SK-N-SH (cell line): ENCODE results near the gene TOM1L2. TPM values are rescaled to one million over a fixed set of nuclear protein-coding genes. Genes with fewer than 3 reads are reported as not detected.
A peak's percentile ranks its signal among the peaks of the same experiment; 100 is the strongest.

Experiments used
- CTCF ChIA-PET: fragments of 300-600, 350-600 bp; formaldehyde crosslinking; extraction: SDS; loops from one replicate; lab custom pipeline; 2021; lab: Yijun Ruan, JAX
- POLR2A ChIA-PET: fragments of 350-600 bp; sonication (Branson Sonifier 250); formaldehyde crosslinking; extraction: SDS; loops from one replicate; lab custom pipeline; 2020; ENCODE audit warnings: antibody characterized with exemption, inconsistent platforms; lab: Yijun Ruan, JAX
- DNase-seq: peaks from one replicate; pipeline ENCODE4 v3.0.0; 2012
- H2AFZ ChIP-seq: fragments of 200-600 bp; sonication (generic); 2 replicates; pipeline ENCODE4 v1.8.1; 2016; ENCODE audit warnings: antibody characterized with exemption, mild to moderate bottlenecking, low read depth
- H3F3A ChIP-seq: fragments of 200-600 bp; sonication (generic); replicated peaks from 2 replicates; pipeline ENCODE3; 2016; ENCODE audit warnings: antibody characterized with exemption, mild to moderate bottlenecking; ENCODE audit not compliant: insufficient read depth
- H3K27ac ChIP-seq, 2 experiments: fragments of 200-500 bp in 1 of 2; fragments of 200-600 bp in 1 of 2; sonication (Bioruptor generic) in 1 of 2; sonication (generic), shearing (Covaris generic) in 1 of 2; 2 replicates each; pipeline versions ENCODE4 v1.5.1 to v1.6.1; 2014 to 2016; ENCODE audit warnings: low read depth in 2 of 2, inconsistent platforms in 1 of 2, low read length in 1 of 2, mild to moderate bottlenecking in 1 of 2, mixed read lengths in 1 of 2
- H3K27me3 ChIP-seq: fragments of 200-600 bp; sonication (generic), shearing (Covaris generic); 2 replicates; pipeline ENCODE4 v1.6.1; 2016; ENCODE audit warnings: mixed run types; ENCODE audit not compliant: insufficient read depth
- H3K36me3 ChIP-seq, 2 experiments: fragments of 200-500 bp in 1 of 2; fragments of 200-600 bp in 1 of 2; sonication (Bioruptor generic) in 1 of 2; sonication (generic) in 1 of 2; replicated peaks in 1 of 2; 2 replicates each; pipeline versions ENCODE3 to v1.5.1; 2014 to 2016; ENCODE audit warnings: low read length in 1 of 2, mild to moderate bottlenecking in 1 of 2; ENCODE audit not compliant: insufficient read depth in 2 of 2, control insufficient read depth in 1 of 2
- H3K4me1 ChIP-seq, 2 experiments: fragments of 200-500 bp in 1 of 2; fragments of 200-600 bp in 1 of 2; sonication (Bioruptor generic) in 1 of 2; sonication (generic), shearing (Covaris generic) in 1 of 2; 2 replicates each; pipeline versions ENCODE4 v1.5.1 to v1.6.1; 2014 to 2016; ENCODE audit warnings: low read depth in 1 of 2, low read length in 1 of 2, mixed run types in 1 of 2; ENCODE audit not compliant: insufficient read depth in 2 of 2, control insufficient read depth in 1 of 2
- H3K4me2 ChIP-seq: fragments of 200-600 bp; sonication (generic), shearing (Covaris generic); 2 replicates; pipeline ENCODE4 v1.6.1; 2017; ENCODE audit warnings: mixed run types
- H3K4me3 ChIP-seq, 2 experiments: fragments of 200-500 bp in 1 of 2; fragments of 200-600 bp in 1 of 2; sonication (Bioruptor generic) in 1 of 2; sonication (generic), shearing (Covaris generic) in 1 of 2; 2 replicates each; pipeline versions ENCODE4 v1.5.1 to v1.8.1; 2014 to 2016; ENCODE audit warnings: low read depth in 2 of 2, inconsistent platforms in 1 of 2, low read length in 1 of 2, mild to moderate bottlenecking in 1 of 2, mixed read lengths in 1 of 2, moderate library complexity in 1 of 2
- H3K79me2 ChIP-seq: fragments of 200-600 bp; sonication (generic); 2 replicates; pipeline ENCODE4 v1.8.1; 2017; ENCODE audit warnings: mild to moderate bottlenecking; ENCODE audit not compliant: insufficient read depth
- H3K9ac ChIP-seq: fragments of 200-600 bp; sonication (generic); 2 replicates; pipeline ENCODE4 v1.6.1; 2017; ENCODE audit warnings: mixed run types
- H3K9me2 ChIP-seq: fragments of 200-600 bp; sonication (generic); 2 replicates; pipeline ENCODE4 v1.6.1; 2017; ENCODE audit warnings: mixed run types
- H3K9me3 ChIP-seq: fragments of 200-600 bp; sonication (generic); 2 replicates; pipeline ENCODE4 v1.6.1; 2017; ENCODE audit warnings: mixed run types, mild to moderate bottlenecking, moderate library complexity
- H4K20me1 ChIP-seq: fragments of 200-600 bp; sonication (generic); 2 replicates; pipeline ENCODE4 v1.6.1; 2017; ENCODE audit warnings: mild to moderate bottlenecking, mixed run types; ENCODE audit not compliant: insufficient read depth
- CHD2 ChIP-seq: fragments of 150-350 bp; IDR thresholded peaks from 2 replicates; pipeline ENCODE4 v1.6.1; 2018; ENCODE audit warnings: low read length; ENCODE audit not compliant: partially characterized antibody
- ELF1 ChIP-seq: IDR thresholded peaks from 2 replicates; pipeline ENCODE4 v1.4.0; 2012
- EP300 ChIP-seq, 2 experiments: IDR thresholded peaks; 2 replicates each; pipeline versions ENCODE4 v1.4.0 to v1.6.1; 2012; ENCODE audit warnings: borderline replicate concordance in 1 of 2, low read depth in 1 of 2, low read length in 1 of 2
- EZH2phosphoT487 ChIP-seq: fragments of 200-600 bp; sonication (generic); IDR thresholded peaks from 2 replicates; pipeline ENCODE4 v1.6.1; 2017; ENCODE audit warnings: low read depth, mixed run types, mild to moderate bottlenecking, antibody characterized with exemption, moderate library complexity, borderline replicate concordance
- FOSL2 ChIP-seq: IDR thresholded peaks from 2 replicates; pipeline ENCODE4 v1.4.0; 2012; ENCODE audit warnings: low read depth, mild to moderate bottlenecking, moderate library complexity, borderline replicate concordance
- GABPA ChIP-seq: IDR thresholded peaks from 2 replicates; pipeline ENCODE4 v1.4.0; 2012; ENCODE audit warnings: low read depth, mild to moderate bottlenecking
- MAX ChIP-seq: IDR thresholded peaks from 2 replicates; pipeline ENCODE4 v1.4.0; 2012; ENCODE audit warnings: low read depth
- MEF2A ChIP-seq: IDR thresholded peaks from 2 replicates; pipeline ENCODE4 v1.4.0; 2012; ENCODE audit warnings: low read depth, borderline replicate concordance
- MXI1 ChIP-seq: IDR thresholded peaks from 2 replicates; pipeline ENCODE4 v1.6.1; 2012; ENCODE audit warnings: mild to moderate bottlenecking, low read depth, low read length, improper control_type of control experiment
- NFIC ChIP-seq: IDR thresholded peaks from 2 replicates; pipeline ENCODE4 v1.4.0; 2012; ENCODE audit warnings: borderline replicate concordance
- POLR2AphosphoS5 ChIP-seq: IDR thresholded peaks from 2 replicates; pipeline ENCODE4 v1.6.1; 2012; ENCODE audit warnings: low read depth, low read length
- RAD21 ChIP-seq: IDR thresholded peaks from 2 replicates; pipeline ENCODE4 v1.6.1; 2012; ENCODE audit warnings: mild to moderate bottlenecking, low read length
- SIN3A ChIP-seq: IDR thresholded peaks from 2 replicates; pipeline ENCODE4 v1.6.1; 2012; ENCODE audit warnings: low read depth, mild to moderate bottlenecking, low read length, moderate library complexity, borderline replicate concordance
- TAF1 ChIP-seq: IDR thresholded peaks from 2 replicates; pipeline ENCODE4 v1.6.1; 2012; ENCODE audit warnings: low read depth, mild to moderate bottlenecking, low read length, moderate library complexity, borderline replicate concordance
- TCF12 ChIP-seq: IDR thresholded peaks from 2 replicates; pipeline ENCODE4 v1.4.0; 2012
- TEAD4 ChIP-seq: IDR thresholded peaks from 2 replicates; pipeline ENCODE4 v1.4.0; 2012; ENCODE audit warnings: mild to moderate bottlenecking, borderline replicate concordance; ENCODE audit not compliant: insufficient read depth
- WGBS: methylation state at CpG from one replicate; pipeline ENCODE4 v1.1.6; 2017; ENCODE audit warnings: low lambda C conversion rate; 5-methylcytosine and 5-hydroxymethylcytosine counted together
- polyA plus RNA-seq, 3 experiments: library from polyadenylated mRNA; depleted of rRNA; stranded (reverse); fragments of >200 nt; gene quantifications; 2 replicates each; pipeline ENCODE4 v1.2.3, GENCODE V29; 2012

The TOM1L2 gene
- polyA plus RNA-seq, 1 of the 3 experiments (the other 2 are of a cell fraction), result 85.4 TPM

GRCh38 chr17:17872547-17873345 is 99.5 kb downstream of the TOM1L2 start:
- ChIA-PET CTCF (interaction anchor here (1.6 to 4.7 kb wide), 4 partner anchors 9 to 46 kb away, joined by 3 to 24 read pairs (median 11); no protein-coding TSS in a partner anchor), POLR2A (no interaction called here)
- no peak for DNase-seq
- Histone ChIP-seq H3K36me3 (peaks cover 23 to 67% of the 10 kb centered on the region in 2 experiments), H4K20me1 (peaks cover under 1% of the 10 kb centered on the region; the same call in 1 of the 2 replicates), H3K79me2 (no peaks in the 10 kb centered on the region), H3K27ac (peak overlapping the region in 1 of 2 experiments; percentile 56; a peak in 1 of 4 replicates), H3K4me3 (no peak overlapping the region), H3K9ac (no peak overlapping the region), H3K4me2 (no peak overlapping the region), H3K27me3 (no peaks in the 10 kb centered on the region), H3K9me3 (no peaks in the 10 kb centered on the region), H3F3A (peaks cover 12% of the 10 kb centered on the region), H3K9me2 (no peaks in the 10 kb centered on the region), H3K4me1 (peaks cover 7 to 59% of the 10 kb centered on the region in 2 experiments; a peak in 3 of 4 replicates), H2AFZ (no peak overlapping the region)
- WGBS, result 97% methylated on average over 8 of the region's 9 CpGs
- TF ChIP-seq MXI1, result no peak
- TF ChIP-seq GABPA, result no peak
- no peak for TF ChIP-seq NFIC
- TF ChIP-seq TCF12, result no peak
- TF ChIP-seq FOSL2, result no peak
- TF ChIP-seq TAF1, result no peak
- TF ChIP-seq ELF1, result no peak
- TF ChIP-seq CHD2, result no peak

GRCh38 chr17:17871913-17872312 is 100.3 kb downstream of the TOM1L2 start:
- Histone ChIP-seq H3K4me3 (no peak overlapping the region), H3K79me2 (no peaks in the 10 kb centered on the region), H3K27me3 (no peaks in the 10 kb centered on the region), H3K27ac (peak overlapping the region in 1 of 2 experiments; percentile 56; a peak in 2 of 4 replicates), H2AFZ (no peak overlapping the region), H3F3A (peaks cover 5% of the 10 kb centered on the region), H3K9ac (no peak overlapping the region), H4K20me1 (no peaks in the 10 kb centered on the region), H3K4me1 (peaks cover 0 to 50% of the 10 kb centered on the region in 2 experiments; a peak in 3 of 4 replicates), H3K4me2 (no peak overlapping the region), H3K36me3 (peaks cover 27 to 69% of the 10 kb centered on the region in 2 experiments), H3K9me2 (no peaks in the 10 kb centered on the region), H3K9me3 (no peaks in the 10 kb centered on the region)
- TF ChIP-seq POLR2AphosphoS5 (no peak), CHD2 (no peak), RAD21 (no peak), EZH2phosphoT487 (no peak), SIN3A (no peak), TEAD4 (no peak), EP300 (IDR thresholded peaks at IDR 0.05; ENCODE audit: borderline replicate concordance in 1 of 2, low read depth in 1 of 2, low read length in 1 of 2) (no peak), MEF2A (no peak), MAX (no peak)
- ChIA-PET CTCF (interaction anchor here (1.0 to 2.8 kb wide), 4 partner anchors 9 to 47 kb away, joined by 3 to 16 read pairs (median 5); no protein-coding TSS in a partner anchor), POLR2A (interaction anchor here (1.2 kb wide), 1 partner anchor 54 kb away, joined by 3 read pairs; no protein-coding TSS in a partner anchor)
- no peak for DNase-seq
- WGBS, result 99% methylated on average over 3 of the region's 3 CpGs
